Neutrophil (primary cell): ENCODE measurements around the gene BARX2.

Experiments
- H3K27ac ChIP-seq: fragments of 200-600 bp; sonication (generic); 2 replicates; pipeline ENCODE4 v1.5.1; 2016; ENCODE audit warnings: mild to moderate bottlenecking, moderate library complexity
- H3K27me3 ChIP-seq: fragments of 200-600 bp; sonication (generic); 2 replicates; pipeline ENCODE4 v1.6.0; 2016; ENCODE audit warnings: mild to moderate bottlenecking
- H3K36me3 ChIP-seq: fragments of 200-600 bp; sonication (generic); 2 replicates; pipeline ENCODE4 v1.5.1; 2017
- H3K4me1 ChIP-seq, 2 experiments: fragments of 200-600 bp in 1 of 2; sonication (generic) in 1 of 2; 1 replicate in 1 of 2; 2 replicates in 1 of 2; pipeline versions ENCODE4 v1.5.1 to v1.6.1; 2013 to 2016; ENCODE audit warnings: low read depth in 1 of 2, low read length in 1 of 2, mild to moderate bottlenecking in 1 of 2, moderate library complexity in 1 of 2; ENCODE audit not compliant: control insufficient read depth in 1 of 2, insufficient read depth in 1 of 2
- H3K4me3 ChIP-seq, 2 experiments: fragments of 200-600 bp in 1 of 2; sonication (generic) in 1 of 2; 1 replicate in 1 of 2; 2 replicates in 1 of 2; pipeline ENCODE4 v1.5.1; 2013 to 2016; ENCODE audit warnings: low read depth in 1 of 2, low read length in 1 of 2, mild to moderate bottlenecking in 1 of 2, moderate library complexity in 1 of 2
- H3K9me3 ChIP-seq: fragments of 200-600 bp; sonication (generic); 2 replicates; pipeline ENCODE4 v1.5.1; 2016
- CTCF ChIP-seq: fragments of 200-600 bp; sonication (generic); IDR thresholded peaks from 2 replicates; pipeline ENCODE4 v1.5.1; 2016; ENCODE audit warnings: antibody characterized with exemption

Gene BARX2

GRCh38 chr11:129395883-129396282 lies 20.2 kb downstream of the BARX2 start:
- H3K27ac ChIP-seq: no peak overlapping the region
- TF ChIP-seq CTCF: no peak
- H3K27me3 ChIP-seq: peaks cover 29% of the 10 kb centered on the region
- H3K36me3 ChIP-seq: no peaks in the 10 kb centered on the region
- H3K4me3 ChIP-seq: no peak overlapping the region
- no peaks in the 10 kb centered on the region for H3K9me3 ChIP-seq
- no peaks in the 10 kb centered on the region for H3K4me1 ChIP-seq

- Histone ChIP-seq H3K27ac (no peak overlapping the region), H3K4me3 (no peak overlapping the region), H3K9me3 (no peaks in the 10 kb centered on the region), H3K4me1 (no peaks in the 10 kb centered on the region), H3K27me3 (peaks cover 23% of the 10 kb centered on the region), H3K36me3 (no peaks in the 10 kb centered on the region)
- no peak for TF ChIP-seq CTCF
These were observed 20.8 kb downstream of the BARX2 start for GRCh38 chr11:129396454-129396853.

GRCh38 chr11:129402206-129403171 lies 26.8 kb downstream of the BARX2 start:
- Histone ChIP-seq H3K27me3 (peaks cover 4% of the 10 kb centered on the region), H3K27ac (no peak overlapping the region), H3K4me3 (no peak overlapping the region), H3K4me1 (no peaks in the 10 kb centered on the region), H3K36me3 (no peaks in the 10 kb centered on the region), H3K9me3 (no peaks in the 10 kb centered on the region)
- no peak for TF ChIP-seq CTCF

GRCh38 chr11:129404731-129405130 lies 29.1 kb downstream of the BARX2 start:
- Histone ChIP-seq H3K9me3 (no peaks in the 10 kb centered on the region), H3K4me1 (no peaks in the 10 kb centered on the region), H3K27me3 (peaks cover 4% of the 10 kb centered on the region), H3K36me3 (no peaks in the 10 kb centered on the region), H3K27ac (no peak overlapping the region), H3K4me3 (no peak overlapping the region)
- TF ChIP-seq CTCF: no peak

- no peaks in the 10 kb centered on the region for H3K9me3 ChIP-seq
- no peak overlapping the region for H3K4me3 ChIP-seq
- H3K27ac ChIP-seq: no peak overlapping the region
- no peaks in the 10 kb centered on the region for H3K4me1 ChIP-seq
- H3K36me3 ChIP-seq: no peaks in the 10 kb centered on the region
- peaks cover 4% of the 10 kb centered on the region for H3K27me3 ChIP-seq
- no peak for TF ChIP-seq CTCF
These were observed 33.3 kb downstream of the BARX2 start for GRCh38 chr11:129408865-129409444.
